ENCODE data around the gene BSDC1.

DNA sequence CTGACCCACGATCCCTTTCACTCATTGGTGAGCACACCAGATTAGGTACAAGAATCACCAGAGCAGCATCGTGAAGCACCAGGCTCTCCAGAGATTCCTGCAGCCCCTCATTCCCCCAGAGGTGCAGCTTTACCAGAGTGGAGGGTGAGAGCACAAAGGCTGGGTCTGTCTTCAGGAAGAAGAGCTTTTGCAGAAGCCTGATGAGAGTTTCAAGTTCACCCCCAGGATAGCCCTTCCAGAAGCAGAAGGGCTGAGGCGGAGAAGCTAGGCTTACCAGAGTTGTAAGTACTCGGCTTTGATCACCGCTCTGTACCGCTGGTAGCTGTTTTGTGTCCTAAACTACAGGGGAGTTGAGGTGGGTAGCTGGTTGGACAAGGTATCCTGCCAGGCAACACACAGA is 28.8 kb downstream of the BSDC1 start:
- TF ChIP-seq, protein P1, sequence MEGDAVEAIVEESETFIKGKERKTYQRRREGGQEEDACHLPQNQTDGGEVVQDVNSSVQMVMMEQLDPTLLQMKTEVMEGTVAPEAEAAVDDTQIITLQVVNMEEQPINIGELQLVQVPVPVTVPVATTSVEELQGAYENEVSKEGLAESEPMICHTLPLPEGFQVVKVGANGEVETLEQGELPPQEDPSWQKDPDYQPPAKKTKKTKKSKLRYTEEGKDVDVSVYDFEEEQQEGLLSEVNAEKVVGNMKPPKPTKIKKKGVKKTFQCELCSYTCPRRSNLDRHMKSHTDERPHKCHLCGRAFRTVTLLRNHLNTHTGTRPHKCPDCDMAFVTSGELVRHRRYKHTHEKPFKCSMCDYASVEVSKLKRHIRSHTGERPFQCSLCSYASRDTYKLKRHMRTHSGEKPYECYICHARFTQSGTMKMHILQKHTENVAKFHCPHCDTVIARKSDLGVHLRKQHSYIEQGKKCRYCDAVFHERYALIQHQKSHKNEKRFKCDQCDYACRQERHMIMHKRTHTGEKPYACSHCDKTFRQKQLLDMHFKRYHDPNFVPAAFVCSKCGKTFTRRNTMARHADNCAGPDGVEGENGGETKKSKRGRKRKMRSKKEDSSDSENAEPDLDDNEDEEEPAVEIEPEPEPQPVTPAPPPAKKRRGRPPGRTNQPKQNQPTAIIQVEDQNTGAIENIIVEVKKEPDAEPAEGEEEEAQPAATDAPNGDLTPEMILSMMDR (IDR thresholded peaks at IDR 0.05): no peak
- no peak for TF ChIP-seq POLR2A (IDR thresholded peaks at IDR 0.05)
- no peak for TF ChIP-seq EP300 (IDR thresholded peaks at IDR 0.05)

Measured in stomach (tissue), 4 donors.